H9 (cell line): Measurements from ENCODE around the gene MTERF4. TPM values are rescaled to one million over a fixed set of nuclear protein-coding genes. Genes with fewer than 3 reads are reported as not detected.

Source experiments
- DNase-seq: peaks from one replicate; pipeline ENCODE4 v3.0.0-alpha.2; 2017
- H2AFZ ChIP-seq: one replicate; pipeline ENCODE4 v1.6.1; 2013; ENCODE audit warnings: mild to moderate bottlenecking, low read length, control low read depth, moderate library complexity
- H2AK5ac ChIP-seq: 2 replicates; pipeline ENCODE4 v1.6.1; 2013; ENCODE audit warnings: low read length, control low read depth, mixed read lengths; ENCODE audit not compliant: insufficient read length
- H2BK120ac ChIP-seq: one replicate; pipeline ENCODE4 v1.6.1; 2013; ENCODE audit warnings: low read depth, mild to moderate bottlenecking, low read length, control low read depth, inconsistent platforms; ENCODE audit not compliant: poor library complexity, severe bottlenecking
- H2BK12ac ChIP-seq: 2 replicates; pipeline ENCODE4 v1.6.1; 2013; ENCODE audit warnings: low read length, control low read depth, mixed read lengths, low read depth; ENCODE audit not compliant: insufficient read length
- H2BK15ac ChIP-seq: 2 replicates; pipeline ENCODE4 v1.6.1; 2013; ENCODE audit warnings: low read depth, low read length, control low read depth
- H2BK20ac ChIP-seq: one replicate; pipeline ENCODE4 v1.6.1; 2013; ENCODE audit warnings: low read depth, mild to moderate bottlenecking, low read length, control low read depth, inconsistent platforms; ENCODE audit not compliant: poor library complexity, severe bottlenecking
- H2BK5ac ChIP-seq: 2 replicates; pipeline ENCODE4 v1.6.1; 2013; ENCODE audit warnings: low read length, control low read depth, mixed read lengths; ENCODE audit not compliant: insufficient read length
- H3K14ac ChIP-seq: 2 replicates; pipeline ENCODE4 v1.6.1; 2013; ENCODE audit warnings: low read length, control low read depth; ENCODE audit not compliant: insufficient read depth
- H3K18ac ChIP-seq: 2 replicates; pipeline ENCODE4 v1.6.1; 2013; ENCODE audit warnings: low read depth, mild to moderate bottlenecking, mixed read lengths, low read length, control low read depth; ENCODE audit not compliant: insufficient read length
- H3K23ac ChIP-seq: 2 replicates; pipeline ENCODE4 v1.6.1; 2013; ENCODE audit warnings: low read length, control low read depth, mixed read lengths, low read depth; ENCODE audit not compliant: insufficient read length
- H3K23me2 ChIP-seq: 2 replicates; pipeline ENCODE4 v1.6.1; 2013; ENCODE audit warnings: low read depth, mild to moderate bottlenecking, mixed read lengths, low read length, control low read depth; ENCODE audit not compliant: insufficient read length, poor library complexity, severe bottlenecking
- H3K27ac ChIP-seq: 2 replicates; pipeline ENCODE4 v1.5.1; 2013; ENCODE audit warnings: low read length, control low read depth, mixed read lengths, low read depth; ENCODE audit not compliant: insufficient read length
- H3K27me3 ChIP-seq: 2 replicates; pipeline ENCODE4 v1.6.1; 2013; ENCODE audit warnings: low read length, control low read depth, inconsistent platforms; ENCODE audit not compliant: insufficient read depth
- H3K4ac ChIP-seq: 2 replicates; pipeline ENCODE4 v1.6.1; 2013; ENCODE audit warnings: low read depth, mild to moderate bottlenecking, control low read depth, inconsistent platforms, low read length, moderate library complexity
- H3K4me1 ChIP-seq: 2 replicates; pipeline ENCODE4 v1.6.1; 2013; ENCODE audit warnings: low read length, control low read depth, inconsistent platforms; ENCODE audit not compliant: insufficient read depth
- H3K4me2 ChIP-seq: 2 replicates; pipeline ENCODE4 v1.6.1; 2013; ENCODE audit warnings: low read length, control low read depth, mixed read lengths; ENCODE audit not compliant: insufficient read length, insufficient read depth
- H3K56ac ChIP-seq: 2 replicates; pipeline ENCODE4 v1.6.1; 2013; ENCODE audit warnings: low read depth, mild to moderate bottlenecking, mixed read lengths, low read length, control low read depth; ENCODE audit not compliant: insufficient read length
- H3K79me1 ChIP-seq: 2 replicates; pipeline ENCODE4 v1.6.1; 2013; ENCODE audit warnings: low read depth, mild to moderate bottlenecking, moderate library complexity, low read length, control low read depth, inconsistent platforms; ENCODE audit not compliant: insufficient read depth, poor library complexity, severe bottlenecking
- H3K79me2 ChIP-seq: 2 replicates; pipeline ENCODE4 v1.6.1; 2013; ENCODE audit warnings: low read length, control low read depth, inconsistent platforms; ENCODE audit not compliant: insufficient read depth
- H3K9ac ChIP-seq: 2 replicates; pipeline ENCODE4 v1.6.1; 2013; ENCODE audit warnings: low read length, control low read depth, mixed read lengths; ENCODE audit not compliant: insufficient read length; ENCODE audit errors: extremely low read depth
- H3K9me3 ChIP-seq: one replicate; pipeline ENCODE4 v1.6.1; 2013; ENCODE audit warnings: low read depth, low read length, inconsistent platforms; ENCODE audit not compliant: control insufficient read depth
- H3T11ph ChIP-seq: one replicate; pipeline ENCODE4 v1.6.1; 2013; ENCODE audit warnings: mild to moderate bottlenecking, low read length, control low read depth, inconsistent platforms
- H4K20me1 ChIP-seq: one replicate; pipeline ENCODE4 v1.6.1; 2013; ENCODE audit not compliant: control insufficient read depth, insufficient read length, insufficient read depth
- H4K5ac ChIP-seq: 2 replicates; pipeline ENCODE4 v1.6.1; 2013; ENCODE audit warnings: low read depth, mild to moderate bottlenecking, mixed read lengths, low read length, control low read depth; ENCODE audit not compliant: insufficient read length
- H4K8ac ChIP-seq: replicated peaks from 2 replicates; pipeline ENCODE4 v1.6.1; 2013; ENCODE audit warnings: low read length, control low read depth, mixed read lengths, low read depth; ENCODE audit not compliant: insufficient read length
- H4K91ac ChIP-seq: 2 replicates; pipeline ENCODE4 v1.6.1; 2013; ENCODE audit warnings: low read depth, mild to moderate bottlenecking, moderate library complexity, mixed read lengths, low read length, control low read depth; ENCODE audit not compliant: insufficient read length
- H3K27ac Mint-ChIP-seq, 3 experiments: 2 replicates in 2 of 3; 3 replicates in 1 of 3; pipeline ENCODE4 v1.8.0; 2020 to 2021; ENCODE audit warnings: mixed read lengths in 3 of 3, mild to moderate bottlenecking in 1 of 3, moderate library complexity in 1 of 3
- H3K27me3 Mint-ChIP-seq: 2 replicates; pipeline ENCODE4 v1.8.0; 2021; ENCODE audit warnings: low read depth, mild to moderate bottlenecking, moderate library complexity, mixed read lengths
- H3K36me3 Mint-ChIP-seq, 3 experiments: 2 replicates in 2 of 3; 3 replicates in 1 of 3; pipeline ENCODE4 v1.8.0; 2020 to 2021; ENCODE audit warnings: low read depth in 3 of 3, mixed read lengths in 3 of 3; ENCODE audit not compliant: insufficient read depth in 1 of 3
- H3K4me1 Mint-ChIP-seq, 2 experiments: 2 replicates each; pipeline ENCODE4 v1.8.0; 2020; ENCODE audit warnings: mixed read lengths in 2 of 2
- H3K4me3 Mint-ChIP-seq, 2 experiments: 2 replicates in 1 of 2; 3 replicates in 1 of 2; pipeline ENCODE4 v1.8.0; 2020 to 2021; ENCODE audit warnings: mild to moderate bottlenecking in 2 of 2, mixed read lengths in 2 of 2, moderate library complexity in 1 of 2
- H3K9me3 Mint-ChIP-seq, 2 experiments: 2 replicates in 1 of 2; 3 replicates in 1 of 2; pipeline ENCODE4 v1.8.0; 2020; ENCODE audit warnings: mild to moderate bottlenecking in 2 of 2, mixed read lengths in 2 of 2, moderate library complexity in 1 of 2
- WGBS: extraction: QIAGEN DNeasy Blood & Tissue Kit; methylation state at CpG from one replicate; pipeline ENCODE4 v1.1.7; 2013; ENCODE audit warnings: missing lambda C conversion rate, low lambda C conversion rate, mixed read lengths; ENCODE audit not compliant: insufficient read length; ENCODE audit errors: extremely low coverage; 5-methylcytosine and 5-hydroxymethylcytosine counted together
- total RNA-seq: library from RNA; stranded (reverse); gene quantifications from 2 replicates; pipeline ENCODE4 v1.2.1, GENCODE V29; 2021
- TF ChIP-seq, protein P1 (sequence below): fragments of 200-600 bp; sonication (generic); conservative IDR thresholded peaks from 3 replicates; pipeline ENCODE4 v1.8.0; 2021; ENCODE audit warnings: antibody characterized with exemption, mild to moderate bottlenecking

The MTERF4 gene
- total RNA-seq, 1 experiment from 2014 or later: 35.0 TPM

DNA sequence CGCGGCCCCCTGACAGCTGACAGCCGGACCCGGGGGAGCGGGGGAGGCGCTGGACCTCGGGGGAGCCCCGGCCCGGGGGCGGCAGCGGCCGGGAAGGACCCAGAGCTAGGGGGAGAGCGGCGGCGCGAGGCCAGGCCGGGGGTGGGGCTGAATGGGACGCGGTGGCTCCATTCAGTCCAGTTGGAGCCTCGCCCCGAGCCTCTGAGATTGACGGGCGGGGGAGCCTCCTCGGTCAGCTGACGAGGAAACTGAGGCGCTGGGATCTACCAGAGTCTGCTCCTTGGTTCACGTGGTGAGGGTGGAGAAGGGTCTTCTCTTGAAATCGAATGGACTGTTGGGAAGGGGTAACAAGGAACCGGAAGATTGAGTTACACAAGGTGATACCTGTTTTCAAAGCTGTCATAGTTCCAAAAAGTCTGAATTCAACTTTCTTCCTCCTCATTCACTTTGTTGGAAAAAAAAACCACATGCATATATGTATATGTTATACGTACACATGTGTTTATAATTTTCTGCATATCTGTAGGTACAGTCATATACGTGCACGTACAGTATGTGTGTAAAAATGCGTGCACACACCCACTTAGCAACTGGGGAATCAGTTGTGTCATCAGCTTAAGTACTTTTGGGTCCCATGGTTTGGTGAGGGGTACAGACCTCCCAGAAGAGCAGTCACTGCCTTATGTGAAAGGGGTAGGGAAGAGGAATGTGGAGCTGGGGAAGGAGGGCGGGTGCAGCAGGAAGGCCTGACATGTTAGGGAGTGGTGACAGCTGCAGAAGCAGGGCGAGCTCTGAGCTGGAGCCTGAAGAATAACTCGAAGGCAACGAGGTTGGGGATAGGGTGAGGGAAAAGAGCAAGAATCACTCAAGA is 48.8 kb upstream of the MTERF4 start:
- H3K27ac ChIP-seq: no peak overlapping the region
- H2BK15ac ChIP-seq: no peak overlapping the region
- H3K36me3 Mint-ChIP-seq: peaks cover 0 to 14% (median 6%) of the 10 kb centered on the region in 3 experiments; a peak in 5 of 7 replicates

More for the DNA sequence above, 48.8 kb upstream of the MTERF4 start:
- no peak overlapping the region for H3K18ac ChIP-seq
- H2BK120ac ChIP-seq: no peak overlapping the region
- no peaks in the 10 kb centered on the region for H4K20me1 ChIP-seq
- no peak overlapping the region for H4K91ac ChIP-seq
- no peak overlapping the region for H3T11ph ChIP-seq
- Mint-ChIP-seq H3K4me1 (peaks cover 28 to 30% of the 10 kb centered on the region in 2 experiments), H3K27ac (peak overlapping the region; percentile 77 to 95 (median 88); a peak in 5 of 7 replicates), H3K27me3 (peaks cover 3% of the 10 kb centered on the region), H3K9me3 (no peaks in the 10 kb centered on the region; a peak in 1 of 5 replicates), H3K4me3 (peak overlapping the region; percentile 87 to 95)
- H2BK5ac ChIP-seq: no peak overlapping the region
- peak overlapping the region; percentile 74 for H3K4me2 ChIP-seq
- H3K4me1 ChIP-seq: peaks cover 12% of the 10 kb centered on the region; the same call in 1 of the 2 replicates
- H3K27me3 ChIP-seq: no peaks in the 10 kb centered on the region
- peaks cover 10% of the 10 kb centered on the region for H3K23me2 ChIP-seq
- no peak overlapping the region for H3K56ac ChIP-seq
- H3K79me1 ChIP-seq: no peaks in the 10 kb centered on the region
- TF ChIP-seq, protein P1, sequence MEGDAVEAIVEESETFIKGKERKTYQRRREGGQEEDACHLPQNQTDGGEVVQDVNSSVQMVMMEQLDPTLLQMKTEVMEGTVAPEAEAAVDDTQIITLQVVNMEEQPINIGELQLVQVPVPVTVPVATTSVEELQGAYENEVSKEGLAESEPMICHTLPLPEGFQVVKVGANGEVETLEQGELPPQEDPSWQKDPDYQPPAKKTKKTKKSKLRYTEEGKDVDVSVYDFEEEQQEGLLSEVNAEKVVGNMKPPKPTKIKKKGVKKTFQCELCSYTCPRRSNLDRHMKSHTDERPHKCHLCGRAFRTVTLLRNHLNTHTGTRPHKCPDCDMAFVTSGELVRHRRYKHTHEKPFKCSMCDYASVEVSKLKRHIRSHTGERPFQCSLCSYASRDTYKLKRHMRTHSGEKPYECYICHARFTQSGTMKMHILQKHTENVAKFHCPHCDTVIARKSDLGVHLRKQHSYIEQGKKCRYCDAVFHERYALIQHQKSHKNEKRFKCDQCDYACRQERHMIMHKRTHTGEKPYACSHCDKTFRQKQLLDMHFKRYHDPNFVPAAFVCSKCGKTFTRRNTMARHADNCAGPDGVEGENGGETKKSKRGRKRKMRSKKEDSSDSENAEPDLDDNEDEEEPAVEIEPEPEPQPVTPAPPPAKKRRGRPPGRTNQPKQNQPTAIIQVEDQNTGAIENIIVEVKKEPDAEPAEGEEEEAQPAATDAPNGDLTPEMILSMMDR: no peak
- no peak overlapping the region for H3K14ac ChIP-seq
- H3K79me2 ChIP-seq: no peaks in the 10 kb centered on the region
- H2AK5ac ChIP-seq: no peak overlapping the region
- H4K5ac ChIP-seq: no peak overlapping the region
- DNase-seq: no peak
- no peak overlapping the region for H2AFZ ChIP-seq
- H3K9me3 ChIP-seq: no peaks in the 10 kb centered on the region
- peak overlapping the region; percentile 40 for H3K9ac ChIP-seq
- no peak overlapping the region for H2BK20ac ChIP-seq
- H4K8ac ChIP-seq: no peak overlapping the region
- no peak overlapping the region for H2BK12ac ChIP-seq
- no CpG with 5 or more reads among the region's 37 CpGs for WGBS
- no peak overlapping the region for H3K23ac ChIP-seq
- no peak overlapping the region for H3K4ac ChIP-seq
